Lower leg skin (tissue), 3 donors: ENCODE data around the gene PPIP5K2.

Experiments used
- POLR2A ChIP-seq, 2 donors: fragments of 450-650 bp; IDR thresholded peaks; one replicate each; pipeline ENCODE4 v1.6.1; 2016 to 2017; ENCODE audit warnings: antibody characterized with exemption in 2 of 2, mild to moderate bottlenecking in 1 of 2, moderate library complexity in 1 of 2
- TF ChIP-seq, protein P1 (sequence below), 3 donors: fragments of 450-650 bp; IDR thresholded peaks; one replicate each; pipeline ENCODE4 v1.5.1; 2016; ENCODE audit warnings: antibody characterized with exemption in 3 of 3, mild to moderate bottlenecking in 3 of 3, moderate library complexity in 2 of 3

DNA sequence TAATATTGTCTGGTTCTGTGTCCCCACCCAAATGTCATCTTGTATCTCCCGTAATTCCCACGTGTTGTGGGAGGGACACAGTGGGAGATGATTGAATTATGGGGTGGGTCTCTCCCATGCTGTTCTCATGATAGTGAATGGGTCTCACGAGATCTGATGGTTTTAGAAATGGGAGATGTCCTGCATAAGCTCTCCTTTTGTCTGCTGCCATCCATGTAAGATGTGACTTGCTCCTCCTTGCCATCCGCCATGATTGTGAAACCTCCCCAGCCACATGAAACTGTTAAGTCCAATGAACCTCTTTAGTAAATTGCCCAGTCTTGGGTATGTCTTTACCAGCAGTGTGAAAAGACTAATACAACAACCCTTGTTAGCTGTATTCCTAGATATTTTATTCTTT is 44.7 kb upstream of the PPIP5K2 start:
- TF ChIP-seq, protein P1, sequence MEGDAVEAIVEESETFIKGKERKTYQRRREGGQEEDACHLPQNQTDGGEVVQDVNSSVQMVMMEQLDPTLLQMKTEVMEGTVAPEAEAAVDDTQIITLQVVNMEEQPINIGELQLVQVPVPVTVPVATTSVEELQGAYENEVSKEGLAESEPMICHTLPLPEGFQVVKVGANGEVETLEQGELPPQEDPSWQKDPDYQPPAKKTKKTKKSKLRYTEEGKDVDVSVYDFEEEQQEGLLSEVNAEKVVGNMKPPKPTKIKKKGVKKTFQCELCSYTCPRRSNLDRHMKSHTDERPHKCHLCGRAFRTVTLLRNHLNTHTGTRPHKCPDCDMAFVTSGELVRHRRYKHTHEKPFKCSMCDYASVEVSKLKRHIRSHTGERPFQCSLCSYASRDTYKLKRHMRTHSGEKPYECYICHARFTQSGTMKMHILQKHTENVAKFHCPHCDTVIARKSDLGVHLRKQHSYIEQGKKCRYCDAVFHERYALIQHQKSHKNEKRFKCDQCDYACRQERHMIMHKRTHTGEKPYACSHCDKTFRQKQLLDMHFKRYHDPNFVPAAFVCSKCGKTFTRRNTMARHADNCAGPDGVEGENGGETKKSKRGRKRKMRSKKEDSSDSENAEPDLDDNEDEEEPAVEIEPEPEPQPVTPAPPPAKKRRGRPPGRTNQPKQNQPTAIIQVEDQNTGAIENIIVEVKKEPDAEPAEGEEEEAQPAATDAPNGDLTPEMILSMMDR (IDR thresholded peaks at IDR 0.05) = no peak
- no peak for TF ChIP-seq POLR2A (IDR thresholded peaks at IDR 0.05)
